DOHH2 (cell line): ENCODE measurements around the gene MOCS3.

ENCODE experiments used
- CTCF ChIP-seq: fragments of 200-600 bp; sonication (generic); IDR thresholded peaks from one replicate; pipeline ENCODE4 v1.5.1; 2014; ENCODE audit warnings: antibody characterized with exemption, mild to moderate bottlenecking, low read depth, low read length; ENCODE audit not compliant: poor library complexity, severe bottlenecking
- EZH2phosphoT487 ChIP-seq: fragments of 200-600 bp; sonication (generic); IDR thresholded peaks from 2 replicates; pipeline ENCODE4 v1.6.1; 2017; ENCODE audit warnings: borderline replicate concordance, mild to moderate bottlenecking, antibody characterized with exemption, low read length, moderate library complexity, mixed read lengths

GRCh38 chr20:50992336-50992732 lies 33.7 kb downstream of the MOCS3 start:
- TF ChIP-seq CTCF (no peak), EZH2phosphoT487 (no peak)
